Measurements from ENCODE around the gene HRH4.

The HRH4 gene

DNA sequence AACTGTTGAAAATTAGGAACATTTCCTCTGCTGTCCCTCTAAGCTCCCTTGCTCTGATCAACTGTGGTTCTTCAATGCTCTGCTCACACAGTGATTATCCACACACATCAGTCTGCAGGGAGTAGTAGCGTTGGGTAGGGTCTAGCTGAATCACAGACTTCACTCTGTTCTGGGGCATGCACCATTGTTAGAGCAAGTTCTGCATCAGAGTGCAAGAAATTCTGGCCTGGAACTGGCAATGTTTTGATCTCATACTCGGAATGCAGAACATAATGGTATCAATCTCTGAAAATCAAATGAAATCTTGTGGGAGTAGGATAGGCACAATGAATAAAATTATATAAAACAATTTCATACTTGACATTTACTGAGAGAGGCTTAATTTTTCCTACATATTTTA, 55.3 kb downstream of the HRH4 start:
- DNase-seq, result no peak

DNA sequence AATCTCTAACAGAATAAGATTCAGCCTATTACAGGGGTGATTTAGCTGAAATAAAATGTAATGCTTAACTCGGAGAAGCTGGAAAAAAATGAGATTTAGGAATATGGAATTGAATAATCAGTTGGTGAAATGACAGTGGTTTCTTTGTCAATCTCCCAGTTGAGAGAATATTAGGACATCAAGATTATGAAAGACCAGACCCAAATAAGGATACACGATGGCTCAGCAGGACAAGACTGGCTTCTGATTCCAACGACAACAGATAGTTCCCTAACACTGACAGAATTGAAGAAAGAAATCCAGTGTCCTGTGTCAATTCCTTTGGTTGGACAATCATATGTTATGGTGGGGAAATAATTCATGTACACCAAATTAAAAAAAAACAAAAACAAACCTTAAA, 55.8 kb downstream of the HRH4 start:
- no peak for DNase-seq

DNA sequence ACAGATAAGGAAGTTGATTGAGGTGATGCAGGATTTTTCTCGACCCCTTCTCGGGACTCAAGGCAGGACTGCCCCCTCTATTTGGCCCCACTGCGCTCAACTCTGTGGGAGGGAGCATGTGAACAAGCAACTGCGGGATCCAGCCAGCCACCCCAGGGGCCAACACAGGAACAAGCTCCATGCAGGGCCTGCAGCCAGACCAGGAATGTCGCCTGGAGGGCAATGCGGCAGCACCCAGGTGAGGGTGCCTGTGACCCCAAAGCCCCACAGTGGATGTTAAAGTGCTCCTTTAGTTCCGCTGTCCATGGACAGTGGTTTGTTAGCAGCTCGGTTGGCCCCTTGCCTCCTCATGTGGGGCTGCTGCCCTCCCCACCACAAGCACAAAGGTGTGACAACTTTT, 57.1 kb downstream of the HRH4 start:
- no peak for DNase-seq

DNA sequence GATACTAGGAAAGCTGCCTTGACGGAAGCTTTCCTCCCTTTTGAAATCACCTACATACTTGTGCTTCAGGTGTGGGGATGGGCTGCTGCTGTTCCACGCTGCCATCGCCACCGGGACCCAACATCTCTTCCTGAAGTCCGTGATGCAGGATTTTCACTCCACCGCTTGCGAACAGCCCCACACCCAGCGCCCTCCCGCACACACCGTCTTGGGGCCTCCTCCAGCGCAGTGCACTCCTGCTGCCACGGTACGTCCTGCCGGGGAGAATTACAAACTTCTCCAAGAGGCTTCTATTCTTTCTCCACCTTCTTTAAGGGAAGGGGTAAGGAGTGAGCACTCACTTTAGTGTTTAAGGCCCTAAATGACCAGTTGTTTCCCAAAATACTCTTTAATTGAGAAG, 58.2 kb downstream of the HRH4 start:
- DNase-seq, result no peak
